Vagina (tissue), 2 donors: ENCODE data around the gene NGB.

ENCODE experiments used
- CTCF ChIP-seq, 3 experiments: fragments of 450-650 bp in 2 of 3; fragments of 200-600 bp in 1 of 3; sonication (generic) in 1 of 3; IDR thresholded peaks; one replicate each; pipeline ENCODE4 v1.5.1; 2017 to 2019; ENCODE audit warnings: antibody characterized with exemption in 3 of 3, mild to moderate bottlenecking in 2 of 3, moderate library complexity in 2 of 3
- POLR2A ChIP-seq, 2 donors: fragments of 450-650 bp; IDR thresholded peaks; one replicate each; pipeline ENCODE4 v1.6.1; 2017; ENCODE audit warnings: antibody characterized with exemption in 2 of 2, mild to moderate bottlenecking in 2 of 2, moderate library complexity in 2 of 2

- TF ChIP-seq CTCF (IDR thresholded peaks at IDR 0.05) (no peak), POLR2A (IDR thresholded peaks at IDR 0.05) (no peak)
Observed at GRCh38 chr14:77296906-77297305, 25.9 kb upstream of the NGB start.
